ENCODE data around the gene NPTN. TPM values are rescaled to one million over a fixed set of nuclear protein-coding genes. Genes with fewer than 3 reads are reported as not detected.

NPTN gene
- total RNA-seq, 6 experiments from 2014 or later = 25.4 to 49.9 (median 35.4) TPM

GRCh38 chr15:73538563-73539211, 94.5 kb downstream of the NPTN start:
- intact Hi-C loops (cut with DNase I) = no loop called here
- Histone ChIP-seq H3K36me3 (no peaks in the 10 kb centered on the region), H3K9me3 (no peaks in the 10 kb centered on the region), H3K4me3 (no peak overlapping the region), H3K27me3 (no peaks in the 10 kb centered on the region), H3K4me1 (no peaks in the 10 kb centered on the region), H3K27ac (no peak overlapping the region)
- TF ChIP-seq POLR2A (IDR thresholded peaks at IDR 0.05) (no peak), CTCF (IDR thresholded peaks at IDR 0.05) (no peak)
- WGBS (ENCODE audit: insufficient coverage, low coverage, low lambda C conversion rate, missing lambda C conversion rate) = 98% methylated on average over 5 of the region's 10 CpGs
- no peak for ATAC-seq
- no peak for DNase-seq

GRCh38 chr15:73538123-73538522, 95.1 kb downstream of the NPTN start:
- H3K4me1 ChIP-seq = no peaks in the 10 kb centered on the region
- no peak overlapping the region for H3K4me3 ChIP-seq
- no peaks in the 10 kb centered on the region for H3K36me3 ChIP-seq
- no peaks in the 10 kb centered on the region for H3K9me3 ChIP-seq
- intact Hi-C loops (cut with DNase I) = no loop called here
- no peak overlapping the region for H3K27ac ChIP-seq
- ATAC-seq (no peak), DNase-seq (no peak)
- no peak for TF ChIP-seq CTCF (IDR thresholded peaks at IDR 0.05)
- no peak for TF ChIP-seq POLR2A (IDR thresholded peaks at IDR 0.05)
- WGBS (ENCODE audit: insufficient coverage, low coverage, low lambda C conversion rate, missing lambda C conversion rate) = 100% methylated on average over 2 of the region's 2 CpGs
- H3K27me3 ChIP-seq = no peaks in the 10 kb centered on the region

GRCh38 chr15:73530649-73531048, 102.5 kb downstream of the NPTN start:
- no peak for TF ChIP-seq CTCF (IDR thresholded peaks at IDR 0.05)
- TF ChIP-seq POLR2A (IDR thresholded peaks at IDR 0.05) = no peak
- Histone ChIP-seq H3K9me3 (no peaks in the 10 kb centered on the region), H3K27me3 (no peaks in the 10 kb centered on the region), H3K4me3 (no peak overlapping the region), H3K4me1 (no peaks in the 10 kb centered on the region), H3K27ac (no peak overlapping the region), H3K36me3 (no peaks in the 10 kb centered on the region)
- WGBS (ENCODE audit: insufficient coverage, low coverage, low lambda C conversion rate, missing lambda C conversion rate) = 72% methylated on average over 3 of the region's 3 CpGs
- intact Hi-C loops (cut with DNase I) = no loop called here
- no peak for ATAC-seq
- no peak for DNase-seq

DNA sequence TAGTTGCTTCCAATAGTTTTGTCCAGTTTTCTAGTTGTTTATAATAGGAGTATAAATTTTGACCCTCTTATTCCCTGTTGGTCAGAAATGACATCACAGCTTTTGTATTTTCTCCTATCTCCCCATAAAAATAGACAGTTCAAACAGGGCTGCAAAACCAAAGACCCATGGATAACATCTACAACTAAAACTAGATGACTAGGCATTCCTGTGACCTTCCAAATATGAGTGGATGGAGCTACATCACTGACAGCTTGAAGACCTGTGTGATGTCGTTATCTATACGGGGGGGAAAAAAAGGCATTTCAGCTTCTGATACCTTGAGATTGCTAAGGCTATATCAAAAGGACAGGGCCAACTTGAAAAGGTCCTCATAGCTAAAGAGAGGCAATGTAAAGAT, 105.6 kb downstream of the NPTN start:
- ATAC-seq (no peak), DNase-seq (no peak)
- no peak overlapping the region for H3K27ac ChIP-seq
- no peaks in the 10 kb centered on the region for H3K36me3 ChIP-seq
- H3K27me3 ChIP-seq = no peaks in the 10 kb centered on the region
- H3K4me1 ChIP-seq = no peaks in the 10 kb centered on the region
- H3K4me3 ChIP-seq = no peak overlapping the region
- no peaks in the 10 kb centered on the region for H3K9me3 ChIP-seq
- TF ChIP-seq CTCF (IDR thresholded peaks at IDR 0.05) = no peak
- TF ChIP-seq POLR2A (IDR thresholded peaks at IDR 0.05) = no peak
- intact Hi-C loops (cut with DNase I) = no loop called here
- 91% methylated on average over 2 of the region's 2 CpGs for WGBS (ENCODE audit: insufficient coverage, low coverage, low lambda C conversion rate, missing lambda C conversion rate)
